Mucosa of descending colon (tissue), 3 donors: ENCODE results near the gene CST11. TPM values are rescaled to one million over a fixed set of nuclear protein-coding genes. Genes with fewer than 3 reads are reported as not detected.

Source experiments
- ATAC-seq: fragments of 200-7000 bp; cut with Tn5 transposase; one replicate; pipeline ENCODE4 v1.9.1; 2020; ENCODE audit warnings: mild to moderate bottlenecking, moderate library complexity
- DNase-seq, 3 donors: peaks; one replicate each; pipeline ENCODE4 v3.0.0-alpha.2; 2020
- H3K36me3 ChIP-seq: fragments of 200-600 bp; one replicate; pipeline ENCODE4 v1.8.0; 2021; ENCODE audit warnings: low read depth, mild to moderate bottlenecking
- H3K4me1 ChIP-seq: fragments of 200-600 bp; one replicate; pipeline ENCODE4 v1.8.0; 2021; ENCODE audit warnings: low read depth, mild to moderate bottlenecking
- H3K4me3 ChIP-seq: fragments of 200-600 bp; one replicate; pipeline ENCODE4 v1.8.0; 2021; ENCODE audit warnings: mild to moderate bottlenecking
- H3K9me3 ChIP-seq: fragments of 200-600 bp; one replicate; pipeline ENCODE4 v1.8.0; 2021; ENCODE audit warnings: mild to moderate bottlenecking
- intact Hi-C, 2 donors: fragments of 100-400 bp; cut with DNase I in 1 of 2; cut with micrococcal nuclease in 1 of 2; formaldehyde crosslinking; loops; one replicate each; pipeline versions ENCODE4 v1.11.0 to v1.11.1; 2022; cut with DNase I, micrococcal nuclease
- long read RNA-seq, 2 donors: library from polyadenylated mRNA; unstranded; transcript quantifications; one replicate each; pipeline ENCODE4 v2.0.0, GENCODE V29; 2019 to 2021
- total RNA-seq, 3 donors: library from RNA; stranded (reverse); fragmentation: NEBNext Ultra II Directional in 2 of 3; extraction: Animal tissue kit (Norgen Biotek cat#: 25700) in 2 of 3; gene quantifications; one replicate each; pipeline versions ENCODE4 v1.2.1 to v1.2.4, GENCODE V29; 2021 to 2023
- TF ChIP-seq, protein P1 (sequence below): fragments of 200-600 bp; IDR thresholded peaks from one replicate; pipeline ENCODE4 v1.8.0; 2022; ENCODE audit warnings: antibody characterized with exemption, mild to moderate bottlenecking
- donor health status: DM: no; HTN: no; CAD: no; lungs with moderate emphysema.
- donor health status: DM: no; HTN: no; CAD: no.
- donor health status: DM: no; HTN: yes; CAD: no.

The CST11 gene, protein sequence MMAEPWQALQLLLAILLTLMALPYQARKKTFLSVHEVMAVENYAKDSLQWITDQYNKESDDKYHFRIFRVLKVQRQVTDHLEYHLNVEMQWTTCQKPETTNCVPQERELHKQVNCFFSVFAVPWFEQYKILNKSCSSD
- not detected for total RNA-seq
- long read RNA-seq, donor 1, partial matches to known transcripts, result 1 of 1 reads
- long read RNA-seq, donor 1, other reads (novel, unspliced or antisense), result 0 of 1 reads
- long read RNA-seq, donor 2, partial matches to known transcripts, result 1 of 1 reads
- long read RNA-seq, donor 2, other reads (novel, unspliced or antisense), result 0 of 1 reads

- TF ChIP-seq, protein P1, sequence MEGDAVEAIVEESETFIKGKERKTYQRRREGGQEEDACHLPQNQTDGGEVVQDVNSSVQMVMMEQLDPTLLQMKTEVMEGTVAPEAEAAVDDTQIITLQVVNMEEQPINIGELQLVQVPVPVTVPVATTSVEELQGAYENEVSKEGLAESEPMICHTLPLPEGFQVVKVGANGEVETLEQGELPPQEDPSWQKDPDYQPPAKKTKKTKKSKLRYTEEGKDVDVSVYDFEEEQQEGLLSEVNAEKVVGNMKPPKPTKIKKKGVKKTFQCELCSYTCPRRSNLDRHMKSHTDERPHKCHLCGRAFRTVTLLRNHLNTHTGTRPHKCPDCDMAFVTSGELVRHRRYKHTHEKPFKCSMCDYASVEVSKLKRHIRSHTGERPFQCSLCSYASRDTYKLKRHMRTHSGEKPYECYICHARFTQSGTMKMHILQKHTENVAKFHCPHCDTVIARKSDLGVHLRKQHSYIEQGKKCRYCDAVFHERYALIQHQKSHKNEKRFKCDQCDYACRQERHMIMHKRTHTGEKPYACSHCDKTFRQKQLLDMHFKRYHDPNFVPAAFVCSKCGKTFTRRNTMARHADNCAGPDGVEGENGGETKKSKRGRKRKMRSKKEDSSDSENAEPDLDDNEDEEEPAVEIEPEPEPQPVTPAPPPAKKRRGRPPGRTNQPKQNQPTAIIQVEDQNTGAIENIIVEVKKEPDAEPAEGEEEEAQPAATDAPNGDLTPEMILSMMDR, result no peak
- intact Hi-C loops, result no loop called here
- no peak within 1 kb of the TSS for H3K4me3 ChIP-seq
- DNase-seq (no peak), ATAC-seq (no peak)
- H3K36me3 ChIP-seq, result no peaks in the 10 kb centered on the region
- H3K9me3 ChIP-seq, result no peaks in the 10 kb centered on the region
- no peaks in the 10 kb centered on the region for H3K4me1 ChIP-seq
Measured at GRCh38 chr20:23452776-23453175, at the start of gene CST11. CST11 (minus strand) TSS chr20:23452876; CDS start chr20:23452811, 65 bp downstream.

- H3K4me3 ChIP-seq, result no peak overlapping the region
- no peaks in the 10 kb centered on the region for H3K36me3 ChIP-seq
- H3K9me3 ChIP-seq, result no peaks in the 10 kb centered on the region
- ATAC-seq (no peak), DNase-seq (no peak)
- no peaks in the 10 kb centered on the region for H3K4me1 ChIP-seq
- intact Hi-C loops, result no loop called here
- TF ChIP-seq, protein P1, result no peak
Measured at GRCh38 chr20:23501926-23502325, 49.2 kb upstream of the CST11 start.

GRCh38 chr20:23497536-23497935 lies 44.9 kb upstream of the CST11 start:
- H3K4me1 ChIP-seq, result no peaks in the 10 kb centered on the region
- H3K4me3 ChIP-seq, result no peak overlapping the region
- H3K9me3 ChIP-seq, result no peaks in the 10 kb centered on the region
- ATAC-seq (no peak), DNase-seq (no peak)
- intact Hi-C loops, result no loop called here
- no peaks in the 10 kb centered on the region for H3K36me3 ChIP-seq
- TF ChIP-seq, protein P1, result no peak

DNA sequence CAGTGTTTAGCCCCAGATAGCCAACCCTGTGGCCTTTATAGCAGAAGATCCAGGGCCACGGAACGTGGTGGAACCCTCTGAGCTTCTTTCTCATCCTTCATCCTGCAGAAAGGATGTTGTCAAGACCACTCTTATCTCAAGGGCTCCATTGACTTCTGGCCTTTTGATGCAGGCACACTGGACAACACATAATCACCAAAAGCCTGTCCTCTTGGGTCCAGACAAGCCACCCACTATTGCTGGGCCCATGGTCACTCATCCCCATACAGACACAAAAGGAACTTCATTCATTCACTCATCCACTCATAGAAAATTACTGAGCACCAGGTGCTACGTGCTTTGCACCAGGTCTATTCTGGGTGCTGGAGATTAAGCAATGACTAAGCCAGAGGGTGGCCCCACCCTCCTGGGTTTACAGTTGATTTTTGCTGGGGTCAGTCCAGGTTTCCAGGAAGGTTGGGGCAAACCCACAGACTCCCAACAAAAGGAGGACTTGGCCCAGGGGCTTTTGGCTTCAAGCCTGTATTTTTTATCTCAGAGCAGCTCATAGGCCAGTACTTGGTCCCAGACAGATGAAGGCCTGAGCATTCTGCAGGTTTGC lies 40.6 kb upstream of the CST11 start:
- Histone ChIP-seq H3K4me3 (no peak overlapping the region), H3K9me3 (no peaks in the 10 kb centered on the region), H3K4me1 (no peaks in the 10 kb centered on the region), H3K36me3 (no peaks in the 10 kb centered on the region)
- intact Hi-C loops, result no loop called here
- no peak for ATAC-seq
- TF ChIP-seq, protein P1, result no peak
- DNase-seq, result no peak

DNA sequence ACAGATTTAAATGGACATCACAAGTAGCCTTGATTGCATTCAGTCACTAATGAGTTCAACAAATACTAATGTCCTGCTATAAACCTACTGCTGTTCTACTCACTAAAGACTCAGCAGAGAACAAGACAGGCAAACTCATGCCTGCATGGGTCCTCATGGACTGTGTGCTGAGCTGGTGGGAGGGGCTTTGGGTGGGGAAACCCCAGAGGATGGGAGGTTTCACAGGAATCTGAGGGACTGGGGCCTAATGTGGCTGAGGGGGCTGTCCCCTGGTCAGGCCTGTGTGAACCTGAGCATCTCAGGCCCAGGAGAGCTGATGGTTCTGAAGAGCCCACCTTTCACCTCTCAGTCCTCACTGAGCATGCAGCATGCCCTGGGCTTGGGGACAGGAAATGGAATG lies 39.6 kb upstream of the CST11 start:
- Histone ChIP-seq H3K9me3 (no peaks in the 10 kb centered on the region), H3K4me1 (no peaks in the 10 kb centered on the region), H3K4me3 (no peak overlapping the region), H3K36me3 (no peaks in the 10 kb centered on the region)
- intact Hi-C loops, result no loop called here
- no peak for ATAC-seq
- TF ChIP-seq, protein P1, result no peak
- no peak for DNase-seq
